NCI-H1105 treated with DMSO at 0.1 percent for 48 hours (cell line): Measurements from ENCODE around the gene GRM5.
"Not testable (repeated sequence)": the region's sequence is repeated elsewhere in the genome, so short reads cannot be mapped to it uniquely, and the experiment has no call there.

Source experiments
- DNase-seq: peaks from one replicate; lab custom pipeline; 2025; lab: John Stamatoyannopoulos, UW

The GRM5 gene

GRCh38 chr11:88972210-88972609, 93.6 kb downstream of the GRM5 start:
- DNase-seq: no peak

- not testable (repeated sequence) for DNase-seq
These were observed 104.2 kb downstream of the GRM5 start for GRCh38 chr11:88961621-88962020.

GRCh38 chr11:88959857-88960256, 105.9 kb downstream of the GRM5 start:
- DNase-seq: not testable (repeated sequence)

GRCh38 chr11:88950975-88951374, 114.8 kb downstream of the GRM5 start:
- no peak for DNase-seq

GRCh38 chr11:88948908-88949307, 116.9 kb downstream of the GRM5 start:
- DNase-seq: not testable (repeated sequence)

- DNase-seq: not testable (repeated sequence)
These were observed 117.8 kb downstream of the GRM5 start for GRCh38 chr11:88947843-88948572.

GRCh38 chr11:88929665-88930064, 136.1 kb downstream of the GRM5 start:
- not testable (repeated sequence) for DNase-seq

- DNase-seq: not testable (repeated sequence)
These were observed 148.7 kb downstream of the GRM5 start for GRCh38 chr11:88917065-88917464.

GRCh38 chr11:88909500-88909899, 156.3 kb downstream of the GRM5 start:
- no peak for DNase-seq

- DNase-seq: not testable (repeated sequence)
These were observed 164.3 kb downstream of the GRM5 start for GRCh38 chr11:88901436-88901835.

- DNase-seq: not testable (repeated sequence)
These were observed 176.9 kb downstream of the GRM5 start for GRCh38 chr11:88888855-88889254.

- DNase-seq: peak; percentile 6
These were observed 179.0 kb downstream of the GRM5 start for GRCh38 chr11:88886796-88887195.

GRCh38 chr11:88882800-88883199, 183.0 kb downstream of the GRM5 start:
- DNase-seq: not testable (repeated sequence)

GRCh38 chr11:88861618-88862017, 204.2 kb downstream of the GRM5 start:
- peak; percentile 92 for DNase-seq

- DNase-seq: not testable (repeated sequence)
These were observed 205.4 kb downstream of the GRM5 start for GRCh38 chr11:88860431-88860830.

GRCh38 chr11:88853963-88854362, 211.8 kb downstream of the GRM5 start:
- DNase-seq: not testable (repeated sequence)

- not testable (repeated sequence) for DNase-seq
These were observed 214.2 kb downstream of the GRM5 start for GRCh38 chr11:88851547-88851946.

- not testable (repeated sequence) for DNase-seq
These were observed 216.0 kb downstream of the GRM5 start for GRCh38 chr11:88849773-88850172.

GRCh38 chr11:88849368-88849767, 216.4 kb downstream of the GRM5 start:
- no peak for DNase-seq

- DNase-seq: not testable (repeated sequence)
These were observed 219.5 kb downstream of the GRM5 start for GRCh38 chr11:88846266-88846665.

GRCh38 chr11:88844941-88845340, 220.8 kb downstream of the GRM5 start:
- DNase-seq: not testable (repeated sequence)

- not testable (repeated sequence) for DNase-seq
These were observed 221.9 kb downstream of the GRM5 start for GRCh38 chr11:88843766-88844426.

GRCh38 chr11:88838139-88838538, 227.6 kb downstream of the GRM5 start:
- not testable (repeated sequence) for DNase-seq
